SJCRH30 (cell line): Measurements from ENCODE around the gene PLPPR4. TPM values are rescaled to one million over a fixed set of nuclear protein-coding genes. Genes with fewer than 3 reads are reported as not detected.
A peak's percentile ranks its signal among the peaks of the same experiment; 100 is the strongest.

Experiments used
- DNase-seq, 2 experiments: peaks; one replicate each; pipeline ENCODE4 v3.0.0-alpha.2; 2015 to 2020
- H3K27ac ChIP-seq: fragments of 250-450 bp; sonication (Bioruptor Pico); 2 replicates; pipeline ENCODE4 v1.5.1; 2020; ENCODE audit warnings: mild to moderate bottlenecking, moderate library complexity
- H3K27me3 ChIP-seq: fragments of 250-450 bp; sonication (Bioruptor Pico); 2 replicates; pipeline ENCODE4 v1.5.1; 2020; ENCODE audit warnings: mild to moderate bottlenecking, moderate library complexity
- H3K36me3 ChIP-seq: fragments of 250-450 bp; sonication (Bioruptor Pico); 2 replicates; pipeline ENCODE4 v1.5.1; 2020; ENCODE audit warnings: mild to moderate bottlenecking, moderate library complexity
- H3K4me1 ChIP-seq: fragments of 250-450 bp; sonication (Bioruptor Pico); 2 replicates; pipeline ENCODE4 v1.5.1; 2020; ENCODE audit warnings: mild to moderate bottlenecking, moderate library complexity
- H3K4me3 ChIP-seq: fragments of 250-450 bp; sonication (Bioruptor Pico); 2 replicates; pipeline ENCODE4 v1.5.1; 2020; ENCODE audit warnings: mild to moderate bottlenecking, moderate library complexity
- H3K9me3 ChIP-seq: fragments of 250-450 bp; sonication (Bioruptor Pico); replicated peaks from 2 replicates; pipeline ENCODE4 v1.5.1; 2020; ENCODE audit warnings: mild to moderate bottlenecking, moderate library complexity
- total RNA-seq: library from RNA; depleted of rRNA; stranded (reverse); fragments of >200 nt; shearing (Covaris generic); gene quantifications from 2 replicates; pipeline ENCODE4 v1.2.3, GENCODE V29; 2014

PLPPR4 gene
- total RNA-seq, 1 experiment from 2014 or later, result 0.30 TPM

- Histone ChIP-seq H3K36me3 (no peaks in the 10 kb centered on the region), H3K4me3 (no peak overlapping the region), H3K9me3 (no peaks in the 10 kb centered on the region), H3K4me1 (no peaks in the 10 kb centered on the region), H3K27ac (no peak overlapping the region), H3K27me3 (no peaks in the 10 kb centered on the region)
- no peak for DNase-seq
These were observed 33.6 kb downstream of the PLPPR4 start for GRCh38 chr1:99297923-99298322.

GRCh38 chr1:99304725-99305282, 40.5 kb downstream of the PLPPR4 start:
- no peak overlapping the region for H3K27ac ChIP-seq
- no peak for DNase-seq
- H3K36me3 ChIP-seq, result no peaks in the 10 kb centered on the region
- H3K9me3 ChIP-seq, result 0 out of 2 replicates have a peak, but pooled peaks cover 2% of the 10 kb centered on the region
- no peak overlapping the region for H3K4me3 ChIP-seq
- no peaks in the 10 kb centered on the region for H3K4me1 ChIP-seq
- H3K27me3 ChIP-seq, result no peaks in the 10 kb centered on the region

DNA sequence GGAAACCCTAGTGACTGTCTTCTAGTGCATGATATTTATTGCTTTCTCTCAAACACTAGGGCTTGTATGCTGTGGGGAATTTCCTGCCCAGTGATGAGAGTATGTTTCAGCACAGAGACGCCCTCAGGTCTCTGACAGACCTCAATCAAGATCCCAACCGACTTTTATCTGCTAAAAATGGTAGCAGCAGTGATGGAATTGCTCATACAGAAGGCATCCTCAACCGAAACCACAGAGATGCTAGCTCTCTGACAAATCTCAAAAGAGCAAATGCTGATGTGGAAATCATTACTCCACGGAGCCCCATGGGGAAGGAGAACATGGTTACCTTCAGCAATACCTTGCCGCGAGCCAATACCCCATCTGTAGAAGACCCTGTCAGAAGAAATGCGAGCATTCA, 41.3 kb downstream of the PLPPR4 start:
- DNase-seq, result no peak
- 0 out of 2 replicates have a peak, but pooled peaks cover 2% of the 10 kb centered on the region for H3K9me3 ChIP-seq
- no peak overlapping the region for H3K27ac ChIP-seq
- no peak overlapping the region for H3K4me3 ChIP-seq
- H3K36me3 ChIP-seq, result no peaks in the 10 kb centered on the region
- no peaks in the 10 kb centered on the region for H3K27me3 ChIP-seq
- no peaks in the 10 kb centered on the region for H3K4me1 ChIP-seq

GRCh38 chr1:99306056-99306455, 41.8 kb downstream of the PLPPR4 start:
- H3K4me1 ChIP-seq, result no peaks in the 10 kb centered on the region
- H3K9me3 ChIP-seq, result 0 out of 2 replicates have a peak, but pooled peaks cover 2% of the 10 kb centered on the region
- DNase-seq, result no peak
- H3K27me3 ChIP-seq, result no peaks in the 10 kb centered on the region
- no peak overlapping the region for H3K4me3 ChIP-seq
- H3K27ac ChIP-seq, result no peak overlapping the region
- H3K36me3 ChIP-seq, result no peaks in the 10 kb centered on the region

- Histone ChIP-seq H3K4me3 (no peak overlapping the region), H3K36me3 (no peaks in the 10 kb centered on the region), H3K27me3 (no peaks in the 10 kb centered on the region), H3K4me1 (no peaks in the 10 kb centered on the region), H3K9me3 (0 out of 2 replicates have a peak, but pooled peaks cover 2% of the 10 kb centered on the region), H3K27ac (no peak overlapping the region)
- DNase-seq, result no peak
These were observed 42.4 kb downstream of the PLPPR4 start for GRCh38 chr1:99306644-99307043.

DNA sequence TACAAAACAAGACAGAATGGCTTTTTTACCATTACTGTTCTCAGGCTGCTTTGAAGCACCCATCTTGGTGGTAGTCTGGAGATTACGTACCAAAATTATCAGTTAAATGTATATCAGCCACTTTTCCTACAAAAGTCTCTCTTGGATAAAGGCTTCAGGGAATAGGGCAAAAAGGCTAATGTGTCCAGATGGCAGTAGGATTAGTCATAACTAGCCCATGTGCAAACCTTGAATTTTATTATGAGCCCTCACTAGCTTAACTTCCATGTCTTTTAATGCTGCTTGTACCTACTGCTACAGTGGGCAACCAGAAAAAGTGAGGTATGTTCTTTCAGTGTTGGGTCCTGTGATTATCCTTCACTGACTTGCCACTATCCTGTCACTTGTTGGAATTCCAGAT, 51.0 kb downstream of the PLPPR4 start:
- H3K27me3 ChIP-seq, result no peaks in the 10 kb centered on the region
- H3K4me3 ChIP-seq, result no peak overlapping the region
- H3K4me1 ChIP-seq, result no peaks in the 10 kb centered on the region
- no peak overlapping the region for H3K27ac ChIP-seq
- H3K36me3 ChIP-seq, result no peaks in the 10 kb centered on the region
- H3K9me3 ChIP-seq, result no peaks in the 10 kb centered on the region
- DNase-seq, result no peak

DNA sequence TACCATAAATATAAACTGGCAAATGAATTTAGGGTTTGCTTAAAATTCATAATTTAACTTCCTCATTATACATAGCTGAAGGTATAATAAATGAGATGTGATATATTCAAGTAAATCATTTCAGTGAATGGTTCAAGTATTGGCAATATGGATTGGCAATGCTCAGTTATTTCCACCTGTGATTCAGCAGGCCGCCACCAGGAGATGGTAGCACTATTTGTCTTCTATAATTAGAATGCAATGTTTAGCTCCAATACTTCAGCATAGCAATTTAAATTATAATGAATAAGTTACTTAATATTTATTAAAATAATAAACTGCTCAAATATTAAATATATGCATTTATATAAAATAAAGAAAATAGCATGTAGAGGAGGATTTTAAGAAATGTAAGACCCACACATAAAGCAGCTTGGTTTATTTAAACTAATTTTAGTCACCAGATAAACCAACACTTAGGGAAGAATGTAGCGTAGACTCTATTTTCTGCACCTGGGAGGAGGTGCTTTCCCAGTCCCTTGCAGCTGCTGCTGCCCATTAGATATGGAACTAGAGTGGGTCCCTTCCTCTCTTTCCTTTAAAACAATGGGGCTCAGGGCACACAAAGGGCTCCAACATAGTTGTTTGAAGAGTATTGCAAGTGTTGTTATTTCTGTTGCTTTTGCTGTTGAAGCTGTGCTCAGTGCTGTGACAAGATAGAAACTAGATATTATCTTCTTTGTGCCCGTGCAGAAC, 62.1 kb downstream of the PLPPR4 start:
- H3K9me3 ChIP-seq, result no peaks in the 10 kb centered on the region
- no peaks in the 10 kb centered on the region for H3K36me3 ChIP-seq
- peak overlapping the region; percentile 0; the same call in 1 of the 2 replicates for H3K27ac ChIP-seq
- H3K4me3 ChIP-seq, result no peak overlapping the region
- H3K27me3 ChIP-seq, result no peaks in the 10 kb centered on the region
- H3K4me1 ChIP-seq, result peaks cover 4% of the 10 kb centered on the region
- peak; percentile 63 to 77 for DNase-seq

DNA sequence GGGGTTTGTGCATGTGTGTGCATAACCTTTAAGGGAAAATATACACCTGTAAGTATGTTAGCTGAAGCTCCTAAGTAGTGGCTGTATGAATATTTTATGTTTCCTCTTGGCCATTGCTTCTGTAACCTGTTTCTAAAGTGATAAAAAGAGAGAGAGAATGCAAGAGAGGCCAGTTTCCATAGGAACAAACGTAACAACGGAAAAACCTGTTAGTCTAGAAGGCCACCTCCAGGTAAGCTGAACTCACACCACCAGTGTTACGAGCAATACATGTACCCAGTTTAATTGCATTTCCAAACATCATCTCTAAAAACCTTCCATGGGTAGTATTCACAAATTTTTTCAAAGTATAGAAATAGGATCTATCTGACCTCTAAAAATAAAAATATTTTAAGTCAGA, 63.1 kb downstream of the PLPPR4 start:
- Histone ChIP-seq H3K27me3 (no peaks in the 10 kb centered on the region), H3K4me1 (peaks cover 4% of the 10 kb centered on the region), H3K9me3 (no peaks in the 10 kb centered on the region), H3K27ac (no peak overlapping the region), H3K36me3 (no peaks in the 10 kb centered on the region), H3K4me3 (no peak overlapping the region)
- no peak for DNase-seq

- H3K27me3 ChIP-seq, result no peaks in the 10 kb centered on the region
- H3K27ac ChIP-seq, result no peak overlapping the region
- no peaks in the 10 kb centered on the region for H3K36me3 ChIP-seq
- peaks cover 4% of the 10 kb centered on the region for H3K4me1 ChIP-seq
- no peak for DNase-seq
- H3K4me3 ChIP-seq, result no peak overlapping the region
- H3K9me3 ChIP-seq, result no peaks in the 10 kb centered on the region
These were observed 63.9 kb downstream of the PLPPR4 start for GRCh38 chr1:99328171-99328570.

DNA sequence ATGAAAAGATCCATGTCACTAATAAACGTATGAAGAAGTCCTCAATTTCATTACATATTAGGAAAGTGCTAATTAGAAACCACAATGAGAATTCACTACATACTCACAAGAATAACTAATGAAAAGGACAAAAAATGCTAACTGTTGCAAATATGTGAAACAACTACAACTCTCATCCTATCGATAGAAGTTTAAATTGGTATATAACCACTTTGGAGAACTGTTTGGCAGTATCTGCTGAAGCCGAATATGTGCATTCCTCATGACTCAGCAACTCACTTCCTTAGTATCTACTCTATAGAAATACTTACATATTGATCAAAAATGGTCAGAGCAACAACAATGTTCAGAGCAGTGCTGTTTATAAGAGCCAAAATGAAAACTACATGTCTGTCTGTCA, 66.8 kb downstream of the PLPPR4 start:
- H3K36me3 ChIP-seq, result no peaks in the 10 kb centered on the region
- H3K4me1 ChIP-seq, result peaks cover 4% of the 10 kb centered on the region; the same call in 1 of the 2 replicates
- no peak overlapping the region for H3K4me3 ChIP-seq
- no peak overlapping the region for H3K27ac ChIP-seq
- no peak for DNase-seq
- H3K9me3 ChIP-seq, result no peaks in the 10 kb centered on the region
- H3K27me3 ChIP-seq, result no peaks in the 10 kb centered on the region

GRCh38 chr1:99331636-99332035, 67.3 kb downstream of the PLPPR4 start:
- Histone ChIP-seq H3K36me3 (no peaks in the 10 kb centered on the region), H3K27ac (no peak overlapping the region), H3K9me3 (no peaks in the 10 kb centered on the region), H3K4me3 (no peak overlapping the region), H3K4me1 (peaks cover 4% of the 10 kb centered on the region; the same call in 1 of the 2 replicates), H3K27me3 (no peaks in the 10 kb centered on the region)
- peak in 1 of 2 experiments; percentile 8 for DNase-seq

DNA sequence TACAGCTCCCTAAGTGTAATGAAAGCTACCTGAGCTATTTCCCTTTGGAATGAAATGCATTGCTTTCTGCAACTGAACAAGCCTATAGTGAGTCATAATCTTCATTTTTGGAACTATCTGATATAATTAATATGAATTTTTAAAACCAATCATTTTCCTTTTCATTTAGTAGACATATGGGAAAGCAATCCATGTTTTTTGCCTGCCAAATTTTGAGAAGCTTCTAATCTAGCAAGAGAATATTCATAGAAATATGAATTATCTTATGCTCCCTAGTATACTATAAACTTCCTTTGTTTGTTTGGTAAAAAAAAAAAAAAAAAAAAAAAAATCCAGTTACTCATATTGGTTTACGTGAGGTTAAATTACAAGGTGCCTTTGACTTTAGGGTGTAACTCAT, 68.3 kb downstream of the PLPPR4 start:
- H3K27ac ChIP-seq, result no peak overlapping the region
- DNase-seq, result no peak
- no peaks in the 10 kb centered on the region for H3K9me3 ChIP-seq
- H3K27me3 ChIP-seq, result no peaks in the 10 kb centered on the region
- no peaks in the 10 kb centered on the region for H3K4me1 ChIP-seq
- no peaks in the 10 kb centered on the region for H3K36me3 ChIP-seq
- H3K4me3 ChIP-seq, result no peak overlapping the region

- Histone ChIP-seq H3K4me1 (no peaks in the 10 kb centered on the region), H3K4me3 (no peak overlapping the region), H3K27ac (no peak overlapping the region), H3K27me3 (no peaks in the 10 kb centered on the region), H3K9me3 (no peaks in the 10 kb centered on the region), H3K36me3 (no peaks in the 10 kb centered on the region)
- DNase-seq, result no peak
These were observed 70.7 kb downstream of the PLPPR4 start for GRCh38 chr1:99334991-99335390.

DNA sequence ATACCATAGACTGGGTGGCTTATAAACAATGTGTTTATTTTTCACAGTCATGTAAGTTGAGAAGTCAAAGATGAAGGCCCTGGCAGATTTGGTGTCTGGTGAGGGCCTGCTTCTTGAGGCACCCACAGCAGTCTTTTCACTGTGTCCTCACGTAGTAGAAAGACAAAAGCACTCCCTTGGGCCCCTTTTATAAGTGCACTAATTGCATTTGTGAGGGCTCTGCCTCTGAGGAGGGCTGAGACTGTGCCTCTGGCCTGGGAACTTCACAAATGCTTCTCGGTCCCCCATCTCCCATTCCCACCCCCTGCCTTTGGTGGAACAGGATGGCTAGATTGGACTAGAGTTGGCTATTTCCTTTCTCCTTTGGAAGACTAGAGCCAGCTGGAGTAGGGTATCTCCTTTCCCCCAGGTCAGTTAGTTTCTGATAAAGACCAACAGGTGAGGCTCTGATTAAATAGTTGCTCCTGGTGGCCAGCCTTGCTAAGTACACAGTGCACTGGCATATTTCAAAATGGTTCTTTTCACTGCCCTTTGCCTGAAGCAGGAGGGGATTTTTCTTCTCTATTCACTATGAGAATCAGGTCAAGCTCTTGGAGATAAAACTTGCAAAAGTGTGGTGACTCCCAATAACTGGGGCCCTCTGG, 82.9 kb downstream of the PLPPR4 start:
- Histone ChIP-seq H3K27me3 (no peaks in the 10 kb centered on the region), H3K4me3 (no peak overlapping the region), H3K36me3 (no peaks in the 10 kb centered on the region), H3K4me1 (peaks cover 32% of the 10 kb centered on the region), H3K27ac (peak overlapping the region; percentile 86), H3K9me3 (peaks cover 3% of the 10 kb centered on the region; the same call in 1 of the 2 replicates)
- DNase-seq, result peak; percentile 52 to 82

GRCh38 chr1:99348397-99349132, 84.3 kb downstream of the PLPPR4 start:
- Histone ChIP-seq H3K27me3 (no peaks in the 10 kb centered on the region), H3K27ac (peak overlapping the region; percentile 86), H3K36me3 (no peaks in the 10 kb centered on the region), H3K4me1 (peaks cover 32% of the 10 kb centered on the region), H3K9me3 (peaks cover 3% of the 10 kb centered on the region; the same call in 1 of the 2 replicates), H3K4me3 (no peak overlapping the region)
- DNase-seq, result peak; percentile 82 to 90
